ENCODE data around the gene CARS2.

- no peak for TF ChIP-seq CTCF (conservative IDR thresholded peaks at IDR 0.05)
- TF ChIP-seq ZFX (IDR thresholded peaks at IDR 0.05), result no peak
Observed at GRCh38 chr13:110722971-110723370, 17.1 kb upstream of the CARS2 start.

Measured in C4-2B (cell line).